A673 (cell line): ENCODE data around the gene ACE. TPM values are rescaled to one million over a fixed set of nuclear protein-coding genes. Genes with fewer than 3 reads are reported as not detected.

Experiments
- BruUV-seq: library from RNA; stranded (reverse); fragments of 400-500 nt; replicated peaks from 2 replicates; lab custom pipeline; 2021; lab: Mats Ljungman, UMichigan
- CTCF ChIA-PET: fragments of 300-600 bp; sonication (Branson Sonifier 250); formaldehyde crosslinking; loops from one replicate; lab custom pipeline; 2022; ENCODE audit warnings: antibody characterized with exemption; lab: Charles Lee
- POLR2A ChIA-PET: fragments of 300-600 bp; sonication (Branson Sonifier 250); formaldehyde crosslinking; loops from one replicate; lab custom pipeline; 2022; ENCODE audit warnings: antibody characterized with exemption; ENCODE audit not compliant: low non-redundant PET; lab: Charles Lee
- DNase-seq: peaks from one replicate; pipeline ENCODE4 v3.0.0-alpha.2; 2015; ENCODE audit warnings: low spot score
- H3K27ac ChIP-seq: fragments of 200-600 bp; sonication (generic); 2 replicates; pipeline ENCODE4 v1.5.1; 2016; ENCODE audit warnings: mixed run types, low read depth, mild to moderate bottlenecking, mixed read lengths, antibody characterized with exemption, low read length; ENCODE audit not compliant: poor library complexity, severe bottlenecking
- H3K27me3 ChIP-seq: fragments of 200-600 bp; sonication (generic); replicated peaks from 2 replicates; pipeline ENCODE4 v1.6.1; 2017; ENCODE audit warnings: mixed run types, low read depth, mild to moderate bottlenecking, mixed read lengths, antibody characterized with exemption, low read length; ENCODE audit not compliant: insufficient read depth, poor library complexity
- H3K36me3 ChIP-seq: fragments of 200-600 bp; sonication (generic); 2 replicates; pipeline ENCODE4 v1.6.1; 2016; ENCODE audit warnings: mixed run types, mild to moderate bottlenecking, mixed read lengths, antibody characterized with exemption, low read length; ENCODE audit not compliant: insufficient read depth, poor library complexity, severe bottlenecking
- H3K4me1 ChIP-seq: fragments of 200-600 bp; sonication (generic); 2 replicates; pipeline ENCODE4 v1.6.1; 2017; ENCODE audit warnings: mixed run types, mild to moderate bottlenecking, mixed read lengths, antibody characterized with exemption, low read length; ENCODE audit not compliant: insufficient read depth, poor library complexity, severe bottlenecking
- H3K4me3 ChIP-seq: fragments of 200-600 bp; sonication (generic); 2 replicates; pipeline ENCODE4 v1.5.1; 2016; ENCODE audit warnings: low read depth, mixed run types, mild to moderate bottlenecking, mixed read lengths, low read length; ENCODE audit not compliant: poor library complexity, severe bottlenecking
- H3K9me3 ChIP-seq: fragments of 200-600 bp; sonication (generic); 2 replicates; pipeline ENCODE4 v1.6.1; 2016; ENCODE audit warnings: mixed run types, low read depth, mild to moderate bottlenecking, mixed read lengths, antibody characterized with exemption, low read length; ENCODE audit not compliant: poor library complexity, severe bottlenecking
- CTCF ChIP-seq: fragments of 300-800, 200-600 bp; sonication (generic); conservative IDR thresholded peaks from 2 replicates; pipeline ENCODE4 v1.5.1; 2017; ENCODE audit warnings: low read depth, mild to moderate bottlenecking, antibody characterized with exemption, low read length, moderate library complexity, mixed read lengths
- EZH2 ChIP-seq: fragments of 200-600 bp; sonication (generic); IDR thresholded peaks from 2 replicates; pipeline ENCODE4 v1.6.1; 2017; ENCODE audit warnings: borderline replicate concordance, low read depth, mild to moderate bottlenecking, mixed read lengths, antibody characterized with exemption, low read length; ENCODE audit not compliant: poor library complexity, severe bottlenecking
- intact Hi-C: fragments of 100-400 bp; cut with micrococcal nuclease; formaldehyde crosslinking; loops from one replicate; pipeline ENCODE4 v1.10.0; 2022; ENCODE audit not compliant: unreplicated experiment
- total RNA-seq: library from RNA; stranded (reverse); gene quantifications from 2 replicates; pipeline ENCODE4 v1.2.3, GENCODE V29; 2021

The ACE gene
- total RNA-seq, 1 experiment from 2014 or later = 2.1 TPM

GRCh38 chr17:63440127-63440769 lies 36.6 kb upstream of the ACE start:
- no peaks in the 10 kb centered on the region for H3K9me3 ChIP-seq
- no peak overlapping the region for H3K27ac ChIP-seq
- no peaks in the 10 kb centered on the region for H3K27me3 ChIP-seq
- no TSS peak for BruUV-seq
- DNase-seq = no peak
- peaks cover 13% of the 10 kb centered on the region for H3K4me1 ChIP-seq
- TF ChIP-seq EZH2 (no peak), CTCF (no peak)
- POLR2A ChIA-PET = no interaction called here
- intact Hi-C loops = no loop called here
- H3K36me3 ChIP-seq = no peaks in the 10 kb centered on the region
- H3K4me3 ChIP-seq = no peak overlapping the region
- CTCF ChIA-PET = no interaction called here

GRCh38 chr17:63440770-63441335 lies 36.0 kb upstream of the ACE start:
- intact Hi-C loops = no loop called here

GRCh38 chr17:63441654-63442053 lies 35.2 kb upstream of the ACE start:
- BruUV-seq = no TSS peak
- POLR2A ChIA-PET = no interaction called here

More at GRCh38 chr17:63440770-63441335, 36.0 kb upstream of the ACE start:
- Histone ChIP-seq H3K4me3 (no peak overlapping the region), H3K4me1 (peaks cover 7% of the 10 kb centered on the region), H3K36me3 (no peaks in the 10 kb centered on the region), H3K27ac (no peak overlapping the region), H3K9me3 (no peaks in the 10 kb centered on the region), H3K27me3 (no peaks in the 10 kb centered on the region)
- POLR2A ChIA-PET = no interaction called here
- TF ChIP-seq CTCF = no peak
- TF ChIP-seq EZH2 = no peak
- BruUV-seq = no TSS peak
- no peak for DNase-seq
- CTCF ChIA-PET = no interaction called here

More at GRCh38 chr17:63441654-63442053, 35.2 kb upstream of the ACE start:
- no peaks in the 10 kb centered on the region for H3K9me3 ChIP-seq
- DNase-seq = no peak
- CTCF ChIA-PET = no interaction called here
- intact Hi-C loops = no loop called here
- H3K36me3 ChIP-seq = no peaks in the 10 kb centered on the region
- H3K27ac ChIP-seq = no peak overlapping the region
- peaks cover 13% of the 10 kb centered on the region for H3K4me1 ChIP-seq
- no peaks in the 10 kb centered on the region for H3K27me3 ChIP-seq
- TF ChIP-seq CTCF (no peak), EZH2 (no peak)
- H3K4me3 ChIP-seq = no peak overlapping the region
